Smooth muscle cell (in vitro differentiated cells): Measurements from ENCODE around the gene TPI1. TPM values are rescaled to one million over a fixed set of nuclear protein-coding genes. Genes with fewer than 3 reads are reported as not detected.

Source experiments
- DNase-seq: peaks from one replicate; lab custom pipeline; 2025; ENCODE audit not compliant: unreplicated experiment; lab: John Stamatoyannopoulos, UW
- H2AFZ ChIP-seq: fragments of 200-600 bp; sonication (generic); 2 replicates; pipeline ENCODE4 v1.6.0; 2016; ENCODE audit warnings: antibody characterized with exemption, low read depth, mild to moderate bottlenecking
- H3F3A ChIP-seq: fragments of 200-600 bp; sonication (generic); 2 replicates; pipeline ENCODE4 v1.6.0; 2017; ENCODE audit warnings: antibody characterized with exemption, low read depth
- H3K27ac ChIP-seq: fragments of 200-600 bp; sonication (generic); 2 replicates; pipeline ENCODE4 v1.5.1; 2016; ENCODE audit warnings: low read depth, mild to moderate bottlenecking
- H3K27me3 ChIP-seq: fragments of 200-600 bp; sonication (generic); 2 replicates; pipeline ENCODE4 v1.6.1; 2016; ENCODE audit warnings: low read depth, mild to moderate bottlenecking
- H3K36me3 ChIP-seq: fragments of 200-600 bp; sonication (generic); 2 replicates; pipeline ENCODE4 v1.5.1; 2016; ENCODE audit warnings: low read depth
- H3K4me1 ChIP-seq: fragments of 200-600 bp; sonication (generic); 2 replicates; pipeline ENCODE4 v1.5.1; 2016; ENCODE audit warnings: low read depth
- H3K4me2 ChIP-seq: fragments of 200-600 bp; sonication (generic); 2 replicates; pipeline ENCODE4 v1.6.0; 2016; ENCODE audit warnings: mild to moderate bottlenecking
- H3K4me3 ChIP-seq: fragments of 200-600 bp; sonication (generic); 2 replicates; pipeline ENCODE4 v1.5.1; 2016; ENCODE audit warnings: mild to moderate bottlenecking
- H3K79me2 ChIP-seq: fragments of 200-600 bp; sonication (generic); 2 replicates; pipeline ENCODE4 v1.6.0; 2016; ENCODE audit warnings: low read depth, mild to moderate bottlenecking
- H3K9ac ChIP-seq: fragments of 200-600 bp; sonication (generic); 2 replicates; pipeline ENCODE4 v1.6.0; 2016; ENCODE audit warnings: low read depth
- H3K9me3 ChIP-seq: fragments of 200-600 bp; sonication (generic); replicated peaks from 2 replicates; pipeline ENCODE4 v1.5.1; 2016; ENCODE audit warnings: low read depth
- H4K20me1 ChIP-seq: fragments of 200-600 bp; sonication (generic); 2 replicates; pipeline ENCODE4 v1.6.0; 2016; ENCODE audit warnings: low read depth
- CTCF ChIP-seq: fragments of 200-600 bp; sonication (generic); IDR thresholded peaks from 2 replicates; pipeline ENCODE4 v1.5.1; 2017; ENCODE audit warnings: borderline replicate concordance, mild to moderate bottlenecking, antibody characterized with exemption; ENCODE audit not compliant: insufficient read depth, poor library complexity, severe bottlenecking
- WGBS: methylation state at CpG from one replicate; pipeline ENCODE4 v1.1.7; 2016; ENCODE audit warnings: low lambda C conversion rate; 5-methylcytosine and 5-hydroxymethylcytosine counted together
- polyA plus RNA-seq: library from polyadenylated mRNA; unstranded; fragments of >200 nt; fragmentation: Nextera tagmentation; extraction: Ambion mirVana; gene quantifications from 2 replicates; pipeline ENCODE4 v1.2.1, GENCODE V29; 2016
- total RNA-seq: library from RNA; depleted of rRNA; stranded (reverse); fragments of >200 nt; gene quantifications from 2 replicates; pipeline ENCODE4 v1.2.3, GENCODE V29; 2014

The TPI1 gene
- total and polyA plus RNA-seq, 2 experiments from 2014 or later: 1,199 to 2,097 TPM

GRCh38 chr12:6824085-6824775, 43.1 kb upstream of the TPI1 start:
- DNase-seq: no peak
- peaks cover 5% of the 10 kb centered on the region for H3K27me3 ChIP-seq
- H3K4me3 ChIP-seq: no peak overlapping the region
- peaks cover 10% of the 10 kb centered on the region for H3K79me2 ChIP-seq
- no peak overlapping the region for H3K9ac ChIP-seq
- H3K4me2 ChIP-seq: peak overlapping the region; percentile 88
- 90% methylated on average over 37 of the region's 37 CpGs for WGBS
- no peak for TF ChIP-seq CTCF
- H3K4me1 ChIP-seq: peaks cover 33% of the 10 kb centered on the region
- H4K20me1 ChIP-seq: peaks cover 6% of the 10 kb centered on the region
- H2AFZ ChIP-seq: no peak overlapping the region
- no peak overlapping the region for H3K27ac ChIP-seq
- no peaks in the 10 kb centered on the region for H3K9me3 ChIP-seq
- H3K36me3 ChIP-seq: no peaks in the 10 kb centered on the region
- no peaks in the 10 kb centered on the region for H3F3A ChIP-seq

GRCh38 chr12:6824901-6825381, 42.4 kb upstream of the TPI1 start:
- Histone ChIP-seq H3K9me3 (no peaks in the 10 kb centered on the region), H3K27me3 (peaks cover 5% of the 10 kb centered on the region), H3K9ac (no peak overlapping the region), H3K4me2 (peak overlapping the region; percentile 88), H3K4me1 (peaks cover 30% of the 10 kb centered on the region), H3K4me3 (peak overlapping the region; percentile 31), H4K20me1 (peaks cover 6% of the 10 kb centered on the region), H3K79me2 (peaks cover 10% of the 10 kb centered on the region), H3K36me3 (no peaks in the 10 kb centered on the region), H3K27ac (no peak overlapping the region), H3F3A (no peaks in the 10 kb centered on the region), H2AFZ (no peak overlapping the region)
- 31% methylated on average over 12 of the region's 12 CpGs for WGBS
- DNase-seq: no peak
- TF ChIP-seq CTCF: no peak

- H3K4me3 ChIP-seq: peak overlapping the region; percentile 31
- H3F3A ChIP-seq: no peaks in the 10 kb centered on the region
- H3K9me3 ChIP-seq: no peaks in the 10 kb centered on the region
- peaks cover 5% of the 10 kb centered on the region for H3K27me3 ChIP-seq
- no peak overlapping the region for H2AFZ ChIP-seq
- no peak overlapping the region for H3K9ac ChIP-seq
- H3K79me2 ChIP-seq: peaks cover 10% of the 10 kb centered on the region
- peak; percentile 75 for DNase-seq
- H3K4me1 ChIP-seq: peaks cover 25% of the 10 kb centered on the region
- H3K27ac ChIP-seq: no peak overlapping the region
- H4K20me1 ChIP-seq: peaks cover 10% of the 10 kb centered on the region
- H3K4me2 ChIP-seq: peak overlapping the region; percentile 88
- peak; percentile 80 for TF ChIP-seq CTCF
- WGBS: 12% methylated on average over 17 of the region's 19 CpGs
- no peaks in the 10 kb centered on the region for H3K36me3 ChIP-seq
Observed at GRCh38 chr12:6825398-6826124, 41.8 kb upstream of the TPI1 start.
